OCI-LY1 (cell line): ENCODE data around the gene C22orf39.

Experiments used
- EZH2 ChIP-seq: fragments of 200-600 bp; sonication (generic), shearing (Covaris generic); IDR thresholded peaks from 2 replicates; pipeline ENCODE4 v1.8.0; 2017; ENCODE audit warnings: borderline replicate concordance, mixed run types, mild to moderate bottlenecking, antibody characterized with exemption, low read length, moderate library complexity, mixed read lengths
- TF ChIP-seq, protein P1 (sequence below): fragments of 200-600 bp; sonication (generic), shearing (Covaris generic); IDR thresholded peaks from 2 replicates; pipeline ENCODE4 v1.5.1; 2017; ENCODE audit warnings: mild to moderate bottlenecking, antibody characterized with exemption, low read length, moderate library complexity, mixed read lengths

GRCh38 chr22:19412923-19413322 lies 34.6 kb downstream of the C22orf39 start:
- TF ChIP-seq, protein P1, sequence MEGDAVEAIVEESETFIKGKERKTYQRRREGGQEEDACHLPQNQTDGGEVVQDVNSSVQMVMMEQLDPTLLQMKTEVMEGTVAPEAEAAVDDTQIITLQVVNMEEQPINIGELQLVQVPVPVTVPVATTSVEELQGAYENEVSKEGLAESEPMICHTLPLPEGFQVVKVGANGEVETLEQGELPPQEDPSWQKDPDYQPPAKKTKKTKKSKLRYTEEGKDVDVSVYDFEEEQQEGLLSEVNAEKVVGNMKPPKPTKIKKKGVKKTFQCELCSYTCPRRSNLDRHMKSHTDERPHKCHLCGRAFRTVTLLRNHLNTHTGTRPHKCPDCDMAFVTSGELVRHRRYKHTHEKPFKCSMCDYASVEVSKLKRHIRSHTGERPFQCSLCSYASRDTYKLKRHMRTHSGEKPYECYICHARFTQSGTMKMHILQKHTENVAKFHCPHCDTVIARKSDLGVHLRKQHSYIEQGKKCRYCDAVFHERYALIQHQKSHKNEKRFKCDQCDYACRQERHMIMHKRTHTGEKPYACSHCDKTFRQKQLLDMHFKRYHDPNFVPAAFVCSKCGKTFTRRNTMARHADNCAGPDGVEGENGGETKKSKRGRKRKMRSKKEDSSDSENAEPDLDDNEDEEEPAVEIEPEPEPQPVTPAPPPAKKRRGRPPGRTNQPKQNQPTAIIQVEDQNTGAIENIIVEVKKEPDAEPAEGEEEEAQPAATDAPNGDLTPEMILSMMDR: no peak
- TF ChIP-seq EZH2: no peak
